SKM-1 (cell line): Measurements from ENCODE around the gene AUTS2.

Experiments
- DNase-seq: peaks from one replicate; lab custom pipeline; 2025; ENCODE audit not compliant: unreplicated experiment; lab: John Stamatoyannopoulos, UW

The AUTS2 gene

DNA sequence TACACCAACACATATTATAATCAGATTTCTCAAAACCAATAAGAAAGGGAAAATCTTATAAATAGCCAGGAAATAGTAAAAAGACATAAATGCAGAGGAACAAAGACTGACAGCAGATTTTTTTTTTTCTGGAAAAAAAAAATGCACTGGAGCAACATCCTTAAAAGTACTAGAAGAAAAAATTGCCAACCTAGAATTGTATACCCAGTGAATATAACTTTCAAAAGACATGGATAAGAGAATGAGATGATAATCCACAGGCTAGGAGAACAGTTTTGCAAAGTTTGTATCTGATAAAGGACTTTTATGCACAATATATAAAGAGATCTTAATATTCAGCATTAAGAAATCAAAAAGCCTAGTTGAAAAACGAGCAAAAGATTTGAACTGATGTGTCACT, 554.0 kb downstream of the AUTS2 start:
- no peak for DNase-seq

DNA sequence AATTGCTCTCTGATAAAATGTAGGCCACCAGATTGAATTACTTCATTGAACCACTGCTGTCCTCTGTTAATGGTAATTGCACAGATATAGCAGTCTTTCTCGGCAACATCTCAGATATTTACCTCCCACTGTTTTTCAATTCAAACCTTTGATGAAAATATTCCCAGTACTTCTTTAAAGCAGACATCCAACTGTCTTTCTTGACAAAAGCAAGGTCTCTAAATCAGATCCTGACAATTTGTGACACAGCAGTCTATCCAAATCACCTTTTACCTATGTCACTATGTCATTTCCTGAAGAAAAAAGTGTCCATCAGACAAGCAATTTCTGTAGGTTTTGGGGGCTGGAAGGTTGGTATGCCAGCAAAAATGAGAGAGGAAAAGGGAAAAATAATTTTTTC, 555.7 kb downstream of the AUTS2 start:
- DNase-seq, result no peak

DNA sequence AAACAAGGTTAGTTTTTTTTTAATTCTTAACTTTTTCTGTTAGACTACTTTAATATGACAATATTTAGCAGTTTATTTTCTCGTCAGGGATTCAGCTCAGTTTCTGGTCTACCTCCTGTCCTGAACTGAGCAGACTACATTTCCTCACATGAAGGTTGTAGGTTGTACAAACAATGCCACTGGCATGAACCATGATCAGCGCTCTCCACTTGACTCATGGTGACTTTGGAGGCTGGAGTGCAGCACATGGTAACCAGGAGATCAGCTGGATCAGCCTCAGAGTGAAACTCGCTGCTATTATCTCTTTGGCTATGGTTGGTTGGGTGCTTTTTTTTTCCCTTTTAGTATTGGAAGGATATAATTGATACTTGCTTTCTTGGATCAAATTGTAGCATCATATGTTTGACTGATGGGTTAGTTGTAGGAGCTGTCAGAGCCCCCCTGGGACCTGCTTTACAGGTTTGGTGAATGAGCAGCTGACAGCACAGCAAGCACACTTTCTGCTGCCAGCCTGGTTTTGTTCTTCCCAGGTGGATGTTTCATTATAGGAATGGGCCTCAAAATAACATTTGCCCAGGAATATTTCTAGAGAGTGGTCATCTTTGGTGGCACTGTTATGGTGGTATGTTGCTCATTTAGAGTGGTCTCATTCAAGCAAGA, 556.4 kb downstream of the AUTS2 start:
- no peak for DNase-seq

DNA sequence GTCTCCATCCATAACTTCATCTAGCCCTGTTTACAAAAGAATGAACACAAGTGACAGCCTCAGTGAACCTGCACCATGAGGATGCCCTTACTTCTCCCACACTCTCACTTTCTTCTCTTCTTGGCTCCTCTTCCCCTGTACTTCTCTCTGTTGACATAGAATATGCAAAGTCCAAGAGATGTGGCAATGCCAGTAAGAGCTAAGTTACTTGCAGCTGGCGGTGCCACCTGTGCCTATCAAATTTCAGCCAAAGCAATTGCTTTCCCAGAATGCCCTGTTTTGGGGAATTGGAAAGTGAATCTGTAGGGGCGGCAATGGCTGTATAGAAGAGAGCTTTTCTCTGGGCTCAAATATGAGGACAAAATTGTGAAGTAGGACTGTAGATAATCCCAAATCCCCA, 557.8 kb downstream of the AUTS2 start:
- no peak for DNase-seq

DNA sequence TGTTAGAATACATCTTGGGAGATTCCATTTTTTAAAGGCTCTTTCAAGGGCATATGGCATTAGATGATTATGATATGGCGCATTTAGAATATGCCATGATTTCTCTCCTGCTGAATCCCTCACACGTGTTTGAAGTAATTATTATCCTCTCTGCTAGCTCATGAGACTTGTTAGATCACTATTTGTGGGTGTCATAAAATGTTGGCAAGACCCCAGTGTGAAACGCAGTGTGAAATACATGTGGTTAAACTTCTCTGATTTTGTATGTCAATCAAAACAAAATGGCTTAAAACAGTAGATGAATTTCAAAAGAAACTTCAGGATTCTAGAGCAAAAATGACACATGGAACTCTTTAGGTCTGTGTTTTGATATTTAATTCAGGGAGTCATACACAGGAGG, 560.8 kb downstream of the AUTS2 start:
- DNase-seq, result no peak

DNA sequence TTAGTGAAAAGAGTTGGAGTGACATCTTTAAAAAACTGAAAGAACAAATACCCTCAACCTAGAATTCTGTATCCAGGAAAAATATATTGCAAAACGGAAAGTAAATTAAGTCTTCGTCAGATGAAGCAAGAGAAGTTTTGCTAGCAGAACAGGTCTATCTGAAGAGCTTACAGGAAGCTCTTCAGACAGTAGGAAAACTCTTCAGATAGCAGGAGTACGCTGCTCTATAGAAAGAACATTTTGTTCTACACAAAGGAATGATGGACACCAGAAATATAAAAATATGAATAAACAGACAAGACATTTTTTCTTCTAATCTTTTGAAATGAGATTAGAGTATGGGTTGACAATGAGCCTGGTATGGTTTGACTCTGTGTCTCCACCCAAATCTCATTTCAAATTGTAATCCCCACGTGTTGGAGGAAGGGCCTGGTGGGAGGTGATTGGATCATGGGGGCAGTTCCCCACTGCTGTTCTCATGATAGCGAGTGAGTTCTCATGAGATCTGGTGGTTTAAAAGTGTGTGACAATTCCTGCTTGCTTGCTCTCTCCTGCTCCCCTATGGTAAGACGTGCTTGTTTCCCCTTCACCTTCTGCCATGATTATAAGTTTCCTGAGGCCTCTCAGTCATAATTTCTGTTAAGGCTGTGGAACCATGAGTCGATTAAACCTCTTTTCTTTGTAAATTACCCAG, 567.3 kb downstream of the AUTS2 start:
- DNase-seq, result no peak

DNA sequence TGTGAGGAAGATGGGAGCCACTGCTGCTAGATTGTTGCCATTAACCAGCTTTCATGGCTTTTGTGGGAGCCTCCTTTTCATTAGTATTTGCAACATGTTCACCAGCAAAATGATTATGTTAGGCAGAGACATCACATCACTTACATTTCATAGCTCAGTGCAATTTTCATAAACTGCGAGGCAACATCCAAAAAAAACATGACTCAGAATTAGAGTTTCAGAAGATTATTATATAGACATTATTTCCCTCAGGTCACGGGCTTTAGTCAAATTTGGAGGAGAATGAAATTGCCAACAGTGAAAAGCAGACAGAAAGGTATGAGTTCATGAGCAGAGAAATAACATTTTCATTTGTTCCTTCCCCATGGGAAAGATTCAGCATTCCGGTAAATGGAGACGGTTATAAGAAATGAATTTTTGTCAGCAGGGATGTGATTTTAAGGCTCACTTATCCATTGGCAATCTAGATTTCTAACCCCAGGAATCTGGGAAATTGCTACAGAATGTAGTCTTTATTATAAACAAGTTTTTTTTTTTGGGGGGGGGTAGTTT, 573.2 kb downstream of the AUTS2 start:
- no peak for DNase-seq

DNA sequence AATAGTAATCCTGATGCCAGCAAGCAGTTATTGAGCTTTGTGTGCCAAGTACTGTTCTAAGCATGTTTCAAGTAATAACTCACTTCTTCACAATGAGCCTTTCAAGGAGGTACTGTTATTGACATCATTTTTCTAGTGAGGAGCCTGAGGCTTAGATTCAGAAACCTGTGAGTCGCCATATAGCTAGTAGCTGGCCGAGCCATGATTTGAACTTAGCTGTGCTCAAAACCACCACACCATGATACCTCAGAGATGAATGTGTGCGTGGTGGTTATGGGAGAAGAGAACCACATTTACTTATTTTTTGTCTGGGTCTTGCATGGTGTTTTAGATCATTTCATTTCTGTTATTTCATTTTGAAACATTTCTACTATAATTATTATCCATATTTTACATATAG, 578.9 kb downstream of the AUTS2 start:
- no peak for DNase-seq

DNA sequence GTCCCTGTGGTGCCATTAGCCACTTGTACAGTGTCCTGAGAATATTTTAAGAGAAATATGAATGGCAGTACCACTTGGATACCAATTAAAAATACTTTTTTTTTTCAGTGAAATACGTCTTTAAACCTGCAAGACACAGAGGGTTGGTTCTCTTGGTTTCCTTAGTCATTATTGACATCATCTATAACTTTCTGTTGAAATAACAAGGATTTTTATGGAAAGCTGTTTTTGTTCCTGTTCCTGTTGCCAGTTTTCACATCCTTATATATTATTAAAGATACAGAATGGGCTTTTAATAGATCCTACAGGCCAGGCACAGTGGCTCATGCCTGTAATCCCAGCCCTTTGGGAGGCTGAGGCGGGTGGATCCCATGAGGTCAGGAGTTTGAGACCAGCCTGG, 579.9 kb downstream of the AUTS2 start:
- DNase-seq, result no peak

DNA sequence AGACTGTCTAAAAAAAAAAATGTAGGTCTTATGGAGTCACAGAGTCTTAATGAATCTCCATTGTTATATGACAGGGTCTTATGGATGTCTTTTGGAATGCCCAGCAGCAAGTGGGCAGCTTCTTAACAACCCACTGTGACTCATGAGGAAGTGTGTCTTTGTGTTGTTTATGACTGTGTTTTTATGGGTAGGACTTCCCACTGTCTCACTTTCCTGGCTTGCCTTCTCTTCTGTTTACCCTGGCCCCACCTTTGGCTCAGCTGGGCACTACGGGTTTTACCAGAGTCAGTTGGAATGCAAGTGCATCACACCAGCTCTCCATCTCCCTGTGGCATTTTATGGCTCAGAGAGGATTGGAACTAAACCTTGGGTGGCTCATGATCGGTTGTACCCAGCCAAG, 580.5 kb downstream of the AUTS2 start:
- DNase-seq, result no peak

DNA sequence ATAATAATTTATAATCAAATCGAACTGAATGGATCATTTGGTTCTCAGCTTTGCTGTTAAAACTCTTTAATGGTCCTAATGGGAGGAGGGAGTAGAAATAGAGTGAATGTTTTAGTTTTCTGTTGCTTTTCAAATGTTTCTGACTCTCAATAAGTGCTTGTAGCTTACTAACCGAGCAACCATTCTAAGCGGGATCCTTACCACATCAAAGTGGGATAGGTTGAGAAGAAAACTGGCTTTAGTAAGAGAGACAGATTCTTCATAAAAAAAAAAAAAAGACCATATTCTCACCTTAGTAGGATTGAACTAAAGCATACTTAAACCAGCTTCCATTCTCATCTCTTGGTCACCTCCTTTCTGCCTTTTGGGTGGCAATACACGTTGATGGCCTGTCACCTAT, 584.2 kb downstream of the AUTS2 start:
- no peak for DNase-seq

DNA sequence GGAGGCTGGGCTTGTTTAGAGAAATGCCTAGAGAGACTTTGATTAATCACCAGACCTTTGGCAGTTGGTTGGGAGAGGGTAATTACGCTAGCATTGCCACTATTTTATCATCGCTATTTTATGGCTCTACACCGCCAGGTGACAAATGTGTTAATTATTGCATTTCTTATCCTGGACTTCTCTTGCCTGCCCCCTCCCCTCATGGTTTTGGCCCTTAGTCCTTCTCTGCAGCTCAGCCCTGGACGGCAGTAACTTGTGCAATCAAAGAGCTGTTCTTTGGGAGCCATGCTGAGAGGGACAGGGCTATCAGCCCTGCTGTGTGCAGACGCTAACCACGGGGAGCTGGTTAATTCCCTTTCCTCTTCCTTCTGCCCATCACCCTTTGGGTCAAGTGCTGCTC, 585.0 kb downstream of the AUTS2 start:
- no peak for DNase-seq

DNA sequence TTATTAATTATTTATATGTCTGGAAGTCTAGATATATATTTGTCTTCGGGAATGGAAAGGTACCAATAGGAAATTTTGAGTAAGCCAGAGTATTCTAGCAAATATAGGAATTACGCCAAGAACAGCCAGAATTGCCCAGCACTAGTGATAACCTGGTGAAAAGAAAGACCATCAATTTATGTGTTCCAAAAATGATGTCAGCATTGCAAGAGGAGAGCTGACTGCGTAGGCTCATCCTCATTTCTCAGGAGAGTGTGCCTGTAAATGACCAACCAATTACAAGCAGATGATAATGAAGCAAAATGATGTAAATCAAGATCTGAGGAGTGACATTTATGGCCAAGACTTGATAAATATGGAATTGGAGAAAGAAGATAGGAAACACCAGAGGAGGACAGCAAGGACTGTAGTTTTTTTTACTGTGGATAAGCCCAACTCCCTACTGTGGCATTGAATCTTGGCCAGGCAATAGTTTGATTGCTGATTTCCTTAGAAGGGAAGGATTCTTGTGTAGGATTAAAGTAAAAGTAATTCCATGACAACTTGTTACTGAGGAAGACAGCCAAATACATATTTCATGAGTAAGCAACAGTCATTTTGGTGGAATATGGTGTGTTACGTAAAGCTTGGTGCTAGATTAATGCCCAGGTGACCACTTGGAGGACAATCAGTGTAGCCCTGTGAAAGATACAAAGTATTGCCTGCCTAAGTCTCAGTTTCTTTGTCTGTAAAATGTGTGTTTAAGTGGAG, 590.8 kb downstream of the AUTS2 start:
- DNase-seq, result no peak

DNA sequence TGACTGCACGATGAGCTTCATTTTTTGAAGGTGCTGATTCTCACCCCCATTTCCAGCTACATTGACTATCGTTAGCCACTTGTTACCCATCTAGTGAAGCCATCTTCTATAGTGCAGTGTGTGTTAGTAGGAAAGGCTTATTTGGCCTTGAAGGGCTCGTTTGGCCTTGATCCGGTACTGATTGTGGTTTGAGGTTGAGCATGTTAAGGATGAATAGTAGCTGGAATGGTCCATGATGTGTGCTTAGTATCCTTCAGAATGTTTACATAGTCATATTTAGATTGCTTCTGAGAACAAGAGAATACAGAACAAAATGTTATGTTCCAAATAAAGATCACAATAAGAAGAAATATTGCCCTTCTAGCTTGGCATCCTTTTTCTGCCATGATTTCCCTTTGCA, 591.5 kb downstream of the AUTS2 start:
- no peak for DNase-seq

DNA sequence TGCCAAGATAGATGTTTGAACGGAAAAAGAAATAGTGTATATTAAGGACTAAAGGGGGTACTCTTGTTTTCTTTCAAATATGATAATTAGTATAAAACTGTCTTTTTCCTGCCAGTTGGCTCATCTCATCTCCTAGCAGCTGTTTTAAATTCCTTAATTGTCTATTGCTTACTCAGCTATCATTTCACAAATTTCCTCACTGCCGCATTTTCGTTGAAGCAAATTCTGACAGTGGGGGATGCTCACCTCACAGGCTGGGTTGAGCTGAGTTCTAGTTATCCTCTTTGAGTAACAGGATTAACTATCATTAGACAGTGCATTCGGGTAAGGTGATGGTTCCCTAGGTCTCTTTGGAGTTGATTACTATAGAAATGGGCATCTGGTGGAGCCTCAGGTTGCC, 592.0 kb downstream of the AUTS2 start:
- DNase-seq, result no peak

DNA sequence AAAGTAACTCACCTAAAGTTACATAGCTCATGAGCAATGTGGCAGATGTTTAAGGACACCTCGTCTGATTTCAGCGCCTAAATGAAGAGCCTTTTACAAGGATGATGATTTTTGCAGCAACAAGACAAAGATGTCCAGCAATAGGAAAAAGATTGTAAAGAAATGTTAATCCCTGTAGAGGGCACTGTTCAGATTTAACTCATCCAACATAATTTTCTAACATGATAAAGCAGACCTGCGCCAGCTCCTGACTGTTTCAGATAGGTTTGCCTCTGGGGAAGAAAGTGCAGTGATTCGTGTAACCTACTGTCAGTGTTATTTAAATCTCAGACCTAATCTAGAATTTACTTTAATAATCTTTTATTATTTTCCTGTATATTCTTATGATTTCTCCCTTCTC, 595.2 kb downstream of the AUTS2 start:
- no peak for DNase-seq

DNA sequence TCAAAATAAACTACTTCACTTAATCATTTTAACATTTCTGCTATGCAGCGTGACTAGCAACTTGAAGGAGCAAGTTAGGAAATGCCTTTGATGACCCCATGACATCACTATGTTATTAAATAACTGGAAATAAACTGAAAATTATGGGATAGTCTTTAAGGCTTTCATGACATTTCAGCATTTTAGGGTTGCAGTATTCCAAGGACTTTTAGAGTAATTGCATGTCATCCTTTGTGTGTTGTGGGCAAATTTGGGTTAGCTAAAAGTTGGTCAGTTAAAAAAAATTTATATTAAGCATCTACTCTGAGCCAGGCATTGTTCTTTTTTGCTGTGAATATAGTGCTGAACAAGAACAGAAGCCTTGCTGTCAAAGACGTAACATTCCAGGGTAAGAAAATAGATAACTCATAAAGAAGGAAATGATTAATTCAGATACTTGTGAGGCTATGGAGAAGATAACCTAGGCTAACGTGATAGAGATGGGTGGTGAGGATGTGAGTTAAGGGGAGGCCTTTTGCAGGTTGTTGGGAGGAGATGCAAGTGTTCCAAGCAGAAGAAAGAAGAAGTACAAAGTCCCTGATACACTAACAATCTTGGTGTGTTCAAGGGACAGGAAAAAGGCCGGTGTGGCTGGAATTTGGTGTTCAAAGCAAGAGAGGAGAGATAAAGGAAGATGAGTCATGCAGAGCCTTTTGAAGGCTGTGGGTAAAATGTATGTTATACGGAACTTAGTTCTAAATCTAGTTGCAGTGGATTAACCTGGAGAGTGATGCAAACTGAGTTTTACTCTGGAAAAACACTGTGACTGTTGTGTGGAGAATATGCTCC, 610.2 kb downstream of the AUTS2 start:
- DNase-seq, result no peak

DNA sequence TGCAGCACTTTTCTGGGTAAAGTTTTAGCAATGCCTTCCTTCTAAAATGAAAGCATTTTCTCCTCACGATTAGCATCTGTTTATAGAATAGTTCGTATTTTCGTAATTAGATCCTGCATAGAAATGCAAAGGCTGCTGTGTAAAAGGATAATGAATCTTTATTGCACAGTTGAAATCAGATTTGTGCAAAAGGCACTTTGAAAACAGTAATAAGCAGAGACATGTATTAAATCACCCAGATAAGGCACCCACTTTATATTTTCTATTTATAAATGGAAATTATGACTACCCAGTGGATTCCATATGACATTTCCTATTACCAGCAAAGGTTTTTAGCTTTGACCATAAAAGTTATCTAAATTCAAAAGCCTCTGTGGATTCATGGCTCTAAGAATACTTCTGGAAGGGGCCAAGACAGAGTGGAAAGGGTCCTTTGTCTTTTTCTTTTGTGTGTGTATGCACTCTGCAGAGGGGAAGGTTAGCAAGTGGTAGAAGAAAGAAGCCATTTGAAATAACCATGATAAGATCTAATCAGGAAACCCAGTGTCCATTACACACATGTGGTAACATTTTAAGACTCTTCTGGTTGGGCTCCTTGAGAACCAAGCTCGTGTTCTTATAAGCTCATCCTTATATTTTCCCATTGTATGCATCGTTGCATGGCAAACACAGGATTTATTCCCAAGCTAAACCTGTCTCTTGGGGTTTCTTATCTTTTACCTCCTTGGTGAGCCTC, 612.1 kb downstream of the AUTS2 start:
- DNase-seq, result no peak

DNA sequence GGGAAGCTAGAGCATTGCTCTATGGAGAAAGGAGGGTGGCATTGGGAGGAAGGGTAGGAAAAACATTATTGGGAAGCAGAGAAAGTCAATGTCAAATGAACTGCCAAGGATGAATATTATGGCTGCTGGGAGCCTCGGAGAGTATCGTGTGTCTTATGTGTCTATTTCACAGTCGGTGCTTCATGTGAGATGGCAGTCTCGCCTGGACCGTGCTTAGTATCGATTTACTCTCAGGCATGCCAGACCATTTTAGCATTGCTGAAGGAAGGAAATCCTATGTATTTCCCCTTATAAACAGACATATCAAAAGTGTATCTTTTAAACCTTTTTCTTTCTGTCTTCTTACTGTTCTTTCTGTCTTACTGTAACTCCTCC, 612.6 kb downstream of the AUTS2 start:
- DNase-seq, result no peak

DNA sequence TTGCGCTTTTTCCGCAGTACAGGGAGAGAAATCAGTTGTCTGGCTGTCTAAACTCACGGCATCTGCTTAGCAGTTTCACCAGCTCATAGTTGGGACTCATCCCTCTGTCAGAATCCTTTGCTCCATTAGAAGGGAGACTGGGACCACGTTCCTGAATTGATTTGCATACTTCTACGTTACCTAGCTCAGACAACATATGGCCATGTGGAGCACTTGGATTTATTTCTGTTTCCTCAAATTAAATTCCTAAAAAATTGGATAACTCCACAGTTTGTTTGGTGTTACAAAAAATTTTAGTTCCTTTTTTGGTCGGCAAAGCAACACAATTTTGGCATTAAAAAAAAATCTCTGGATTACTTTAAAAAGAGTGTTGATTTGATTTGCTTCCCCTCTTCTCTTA, 614.0 kb downstream of the AUTS2 start:
- no peak for DNase-seq

DNA sequence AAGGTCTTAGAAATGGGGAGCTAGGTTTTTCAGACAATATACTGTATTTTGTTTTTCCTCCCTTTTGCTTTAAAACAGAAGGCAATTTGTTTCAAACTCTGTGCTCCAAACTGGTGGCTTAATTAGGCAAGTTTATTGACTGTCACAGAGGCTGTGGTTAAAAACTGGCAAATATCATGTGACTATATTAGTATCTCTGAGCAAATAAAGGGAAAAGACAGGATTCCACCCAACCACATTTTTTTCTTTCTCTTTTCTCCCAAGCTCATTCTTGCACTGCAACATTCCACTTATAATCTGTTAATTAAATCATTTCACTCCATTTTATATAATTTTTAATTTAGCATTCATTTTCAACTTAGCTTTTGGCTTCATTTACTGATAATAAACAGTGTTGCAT, 615.8 kb downstream of the AUTS2 start:
- DNase-seq, result no peak
